Iris pigment epithelial cell (primary cell): ENCODE results near the gene SLC39A1.

ENCODE experiments used
- DNase-seq: peaks from one replicate; pipeline ENCODE4 v3.0.0-alpha.2; 2011; ENCODE audit warnings: low read depth

The SLC39A1 gene

DNA sequence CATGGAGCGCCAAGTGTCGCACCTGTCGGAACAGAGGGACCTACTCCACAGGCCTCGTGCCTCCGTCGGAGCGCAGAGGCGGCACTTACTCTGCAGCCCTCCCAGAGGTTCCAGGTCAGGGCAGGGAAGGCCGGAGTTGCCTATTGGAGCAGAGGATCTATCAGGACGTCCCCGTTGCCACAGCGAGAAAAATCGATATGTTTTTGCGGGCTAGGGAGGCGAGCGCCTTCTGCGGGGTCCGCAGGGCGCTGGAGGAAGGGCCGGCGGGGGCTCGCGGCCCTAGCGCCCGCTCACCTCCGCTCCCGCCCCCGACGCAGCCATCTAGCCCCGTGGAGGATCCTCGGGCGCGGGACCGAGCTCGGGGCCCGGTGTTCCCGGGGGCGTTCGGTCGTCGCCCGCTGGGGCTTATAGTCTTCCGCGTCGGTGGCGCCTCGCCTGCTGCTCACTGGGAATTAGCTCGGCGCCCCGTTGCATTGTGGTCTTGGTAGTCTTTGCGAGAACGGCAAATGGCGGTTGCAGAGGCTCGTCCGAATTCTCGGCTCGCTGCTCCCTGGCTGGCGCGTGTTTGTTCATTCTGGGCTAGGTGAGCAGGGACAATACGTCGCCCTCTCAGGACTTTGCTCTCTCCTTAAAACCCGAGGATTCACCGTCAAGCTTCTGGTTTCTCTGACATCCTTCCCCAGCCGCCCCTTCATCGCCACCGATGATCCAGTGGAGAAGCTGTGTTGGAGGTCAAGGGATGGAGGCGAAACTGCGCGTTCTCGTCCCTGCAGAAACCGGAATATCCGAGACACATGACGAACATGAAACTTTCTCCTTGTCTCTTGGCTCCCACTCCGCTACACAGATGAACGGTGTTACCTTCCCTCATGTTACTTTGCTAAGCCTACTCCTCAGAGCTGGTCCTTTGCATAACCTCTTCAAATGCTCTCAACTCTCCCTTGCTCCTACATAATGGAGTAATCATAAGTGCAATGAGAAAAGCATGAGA is 14.2 kb upstream of the SLC39A1 start, which contains the start of gene JTB:
Gene JTB (minus strand): TSS at position 425 of the 991 bp plus-strand sequence. CDS start 422 bp downstream, at position 3.
- DNase-seq = peak; percentile 88

GRCh38 chr1:153976819-153977249 is 13.5 kb upstream of the SLC39A1 start:
- no peak for DNase-seq

DNA sequence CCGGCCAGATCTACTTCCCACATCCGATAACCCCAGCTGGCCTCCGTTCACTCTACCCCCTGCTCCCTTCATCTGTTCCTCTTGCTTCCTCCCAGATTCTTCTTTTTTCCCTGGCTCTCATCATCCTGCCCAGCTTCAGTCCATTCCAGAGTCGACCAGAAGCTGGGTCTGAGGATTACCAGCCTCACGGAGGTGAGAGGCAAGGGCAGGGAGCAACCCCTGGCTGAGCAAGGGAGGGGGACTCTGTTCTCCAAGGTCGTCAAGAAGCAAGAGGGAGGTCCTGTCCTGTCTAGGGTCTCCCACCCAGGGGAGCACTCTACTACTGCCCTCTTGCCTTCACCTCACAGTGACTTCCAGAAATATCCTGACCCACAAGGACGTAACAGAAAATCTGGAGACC is 10.2 kb upstream of the SLC39A1 start:
- DNase-seq = no peak

DNA sequence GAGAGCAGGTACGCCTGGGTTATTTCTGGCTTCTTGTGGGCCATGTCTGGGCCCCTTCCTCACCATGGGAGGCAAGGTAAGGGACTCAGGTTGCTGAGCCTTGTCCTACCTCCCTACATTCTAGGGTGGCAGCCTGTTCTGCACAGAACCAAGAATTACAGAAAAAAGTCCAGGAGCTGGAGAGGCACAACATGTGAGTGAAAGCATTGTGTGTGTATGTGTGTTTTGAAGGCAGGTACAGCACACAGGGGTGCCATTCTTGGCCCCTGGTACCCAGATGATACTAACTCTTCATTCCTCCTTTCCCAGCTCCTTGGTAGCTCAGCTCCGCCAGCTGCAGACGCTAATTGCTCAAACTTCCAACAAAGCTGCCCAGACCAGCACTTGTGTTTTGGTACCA is 9.7 kb upstream of the SLC39A1 start:
- no peak for DNase-seq

- DNase-seq = no peak
Measured at GRCh38 chr1:153970346-153970745, 7.0 kb upstream of the SLC39A1 start.

DNA sequence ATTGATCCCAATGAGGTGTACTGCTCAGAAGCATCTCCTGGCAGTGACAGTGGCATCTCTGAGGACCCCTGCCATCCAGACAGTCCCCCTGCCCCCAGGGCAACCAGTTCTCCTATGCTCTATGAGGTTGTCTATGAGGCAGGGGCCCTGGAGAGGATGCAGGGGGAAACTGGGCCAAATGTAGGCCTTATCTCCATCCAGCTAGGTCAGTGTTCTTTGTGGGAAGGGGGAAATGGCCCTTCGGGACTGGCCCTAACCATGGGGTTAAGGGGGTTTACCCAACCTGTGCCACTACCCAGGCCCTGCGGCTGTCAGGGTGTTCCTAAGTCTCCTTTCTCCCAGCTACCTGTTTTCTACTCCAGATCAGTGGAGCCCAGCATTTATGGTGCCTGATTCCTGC is 5.6 kb upstream of the SLC39A1 start:
- DNase-seq = no peak

DNA sequence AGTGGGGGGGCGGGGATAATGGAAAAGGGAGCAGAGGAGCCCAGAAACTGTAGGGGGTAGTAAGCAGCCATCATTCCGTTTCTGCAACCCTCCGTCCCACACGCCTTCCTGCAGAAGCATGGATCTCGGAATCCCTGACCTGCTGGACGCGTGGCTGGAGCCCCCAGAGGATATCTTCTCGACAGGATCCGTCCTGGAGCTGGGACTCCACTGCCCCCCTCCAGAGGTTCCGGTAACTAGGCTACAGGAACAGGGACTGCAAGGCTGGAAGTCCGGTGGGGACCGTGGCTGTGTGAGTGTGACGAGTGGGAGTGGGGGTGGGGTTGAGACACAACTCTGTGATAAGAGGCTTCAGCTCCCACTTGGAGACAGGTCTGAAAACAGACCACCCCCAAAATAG is 5.1 kb upstream of the SLC39A1 start:
- DNase-seq = no peak

GRCh38 chr1:153968000-153968363 is 4.6 kb upstream of the SLC39A1 start:
- DNase-seq = no peak

- DNase-seq = peak; percentile 99
Measured at GRCh38 chr1:153967107-153967999, 4.0 kb upstream of the SLC39A1 start, which contains the start of gene CREB3L4. CREB3L4 (plus strand) TSS chr1:153967902; CDS start chr1:153968526, 624 bp downstream.

- peak; percentile 34 for DNase-seq
Measured at GRCh38 chr1:153963850-153964331, 554 bp upstream of the SLC39A1 start.

DNA sequence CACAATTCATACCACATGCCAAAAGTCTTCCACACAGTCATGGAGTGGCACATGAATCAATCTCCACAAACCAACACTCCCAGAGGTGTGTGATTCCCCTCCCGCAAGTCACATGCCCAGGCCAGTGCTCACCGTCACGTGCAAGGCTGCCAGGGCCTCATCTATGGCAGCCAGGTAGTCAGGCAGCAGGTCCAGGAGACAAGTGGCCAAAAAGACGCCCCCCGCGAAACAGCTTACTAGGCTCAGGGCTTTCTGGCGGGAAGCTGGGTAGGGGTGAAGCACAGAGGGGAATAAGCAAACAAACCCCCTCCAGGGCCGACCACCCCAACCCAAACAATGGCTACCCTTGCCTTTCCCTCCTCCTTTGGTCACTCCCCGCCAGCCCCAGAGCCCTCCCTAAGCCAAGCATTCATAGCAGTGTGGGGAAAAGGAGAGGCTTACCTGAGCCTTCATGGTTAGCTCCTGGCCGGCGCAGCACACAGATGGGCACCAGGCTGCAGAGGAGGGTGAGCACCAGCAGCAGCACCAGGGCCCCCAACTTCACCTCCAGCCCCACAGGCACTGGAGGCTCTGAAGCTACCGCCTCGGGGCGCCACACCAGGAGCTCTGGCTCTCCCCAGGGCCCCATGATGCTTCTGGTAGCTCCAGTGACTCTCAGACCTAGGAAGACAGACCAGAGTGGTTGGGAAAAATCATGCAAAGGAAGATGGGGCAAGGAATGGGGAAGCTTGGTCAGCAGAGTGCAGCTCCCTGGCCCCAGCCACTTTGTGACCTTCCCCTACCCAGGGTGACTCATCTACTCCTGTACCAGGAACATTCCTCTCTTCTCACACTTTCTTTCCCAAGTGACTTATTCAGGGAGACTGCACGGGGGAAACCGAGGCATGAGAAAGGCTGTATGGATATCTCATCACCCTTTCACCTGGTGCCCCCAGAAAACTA is 978 bp downstream of the SLC39A1 start:
- DNase-seq = peak; percentile 65

DNA sequence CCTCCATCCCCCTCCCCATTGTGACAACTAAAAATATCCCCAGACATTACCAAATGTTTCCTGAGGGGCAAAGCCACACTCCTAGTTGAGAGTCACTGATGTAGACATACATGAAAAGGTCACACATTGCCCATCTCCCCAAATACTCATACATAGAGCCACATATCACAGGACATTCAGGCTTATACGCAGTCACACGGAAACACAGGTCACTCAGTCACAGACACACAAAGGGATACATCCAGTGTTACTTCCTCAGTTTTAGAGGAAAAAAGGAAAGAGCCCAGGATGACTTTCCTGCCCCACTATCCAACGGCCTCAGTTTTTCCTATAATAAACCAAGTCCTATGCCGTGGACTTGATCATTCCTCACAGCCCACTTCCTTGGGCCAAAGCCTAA is 1.9 kb downstream of the SLC39A1 start:
- no peak for DNase-seq

GRCh38 chr1:153960206-153960605 is 3.1 kb downstream of the SLC39A1 start:
- no peak for DNase-seq

DNA sequence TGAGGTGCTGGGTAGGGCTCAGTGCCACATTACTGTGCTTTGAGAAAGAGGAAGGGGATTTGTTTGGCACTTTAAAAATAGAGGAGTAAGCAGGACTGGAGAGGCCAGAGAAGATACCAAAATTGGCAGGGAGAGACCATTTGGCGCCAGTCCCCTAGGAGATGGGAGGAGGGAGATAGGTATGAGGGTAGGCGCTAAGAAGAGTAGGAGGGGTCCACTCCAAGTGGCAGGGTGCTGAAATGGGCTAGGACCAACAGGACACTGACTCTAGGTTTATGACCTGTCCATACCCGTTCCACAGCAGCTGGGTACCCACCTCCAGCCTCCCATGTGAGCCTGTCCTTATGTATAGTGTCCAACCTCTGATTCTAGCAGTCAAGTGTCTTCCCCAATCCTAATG is 3.9 kb downstream of the SLC39A1 start:
- DNase-seq = no peak

- no peak for DNase-seq
Measured at GRCh38 chr1:153958961-153959260, 4.4 kb downstream of the SLC39A1 start.

DNA sequence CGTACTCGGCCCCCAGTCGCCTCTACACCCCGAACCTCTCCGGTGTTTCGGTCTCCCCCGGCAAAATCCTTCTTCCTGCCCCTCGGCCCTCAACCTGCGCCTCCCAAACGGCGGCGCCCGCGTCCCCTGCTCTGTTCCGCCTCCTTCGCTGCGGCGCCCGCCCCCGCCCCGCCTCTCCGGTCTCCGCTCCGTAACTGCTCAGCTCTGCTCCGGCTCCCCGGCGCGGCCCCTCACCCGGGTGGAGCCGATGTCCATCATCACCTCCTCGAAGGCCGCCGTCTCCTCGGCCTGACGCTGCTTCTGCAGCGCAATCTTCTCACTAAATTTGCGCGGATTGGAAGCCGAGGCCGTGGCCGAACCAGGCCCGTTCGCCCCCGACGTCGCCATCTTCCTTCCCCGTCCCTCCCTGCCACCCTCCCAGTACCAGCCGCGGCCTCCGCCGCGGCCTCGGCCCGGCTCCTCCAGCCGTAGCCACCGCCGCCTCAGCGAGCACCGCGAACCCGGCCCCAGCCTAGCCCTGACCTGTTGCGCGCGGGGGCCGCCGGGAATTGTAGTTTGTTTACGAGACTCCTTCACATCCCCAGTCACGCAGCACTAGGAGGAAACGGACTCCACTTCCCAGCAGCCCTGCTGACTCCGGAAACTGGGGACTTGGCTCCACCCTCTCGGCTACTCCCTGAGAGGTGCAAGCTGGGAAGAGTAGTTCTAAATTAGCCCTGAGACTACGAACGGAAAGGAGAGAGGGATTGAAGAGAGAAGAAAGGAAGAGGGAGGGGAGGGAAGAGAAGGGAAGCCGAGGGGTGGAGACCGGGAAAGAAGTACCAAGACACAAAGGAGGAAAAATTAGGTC is 5.0 kb downstream of the SLC39A1 start, which contains the start of gene CRTC2:
Gene CRTC2 (minus strand): TSS at position 502 of the 850 bp plus-strand sequence. CDS start 115 bp downstream, at position 387.
- peak; percentile 99 for DNase-seq

DNA sequence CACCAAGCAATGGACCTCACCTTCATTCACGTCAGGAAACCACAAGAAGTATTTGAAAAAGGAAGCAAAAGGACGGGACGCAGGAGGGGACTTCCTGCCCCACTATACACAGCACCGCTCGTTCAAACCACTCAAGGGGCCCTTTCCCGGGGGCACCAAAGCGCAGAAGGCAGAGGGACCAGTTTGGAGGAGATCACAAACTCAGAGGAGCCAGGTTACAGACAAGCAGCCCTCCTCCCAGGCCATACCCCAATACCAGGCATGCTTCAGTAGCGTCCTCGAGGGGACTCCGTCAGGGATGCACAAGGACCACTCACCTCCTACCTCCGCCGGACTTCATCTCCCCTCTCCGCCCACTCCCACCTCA is 5.6 kb downstream of the SLC39A1 start:
- peak; percentile 28 for DNase-seq

DNA sequence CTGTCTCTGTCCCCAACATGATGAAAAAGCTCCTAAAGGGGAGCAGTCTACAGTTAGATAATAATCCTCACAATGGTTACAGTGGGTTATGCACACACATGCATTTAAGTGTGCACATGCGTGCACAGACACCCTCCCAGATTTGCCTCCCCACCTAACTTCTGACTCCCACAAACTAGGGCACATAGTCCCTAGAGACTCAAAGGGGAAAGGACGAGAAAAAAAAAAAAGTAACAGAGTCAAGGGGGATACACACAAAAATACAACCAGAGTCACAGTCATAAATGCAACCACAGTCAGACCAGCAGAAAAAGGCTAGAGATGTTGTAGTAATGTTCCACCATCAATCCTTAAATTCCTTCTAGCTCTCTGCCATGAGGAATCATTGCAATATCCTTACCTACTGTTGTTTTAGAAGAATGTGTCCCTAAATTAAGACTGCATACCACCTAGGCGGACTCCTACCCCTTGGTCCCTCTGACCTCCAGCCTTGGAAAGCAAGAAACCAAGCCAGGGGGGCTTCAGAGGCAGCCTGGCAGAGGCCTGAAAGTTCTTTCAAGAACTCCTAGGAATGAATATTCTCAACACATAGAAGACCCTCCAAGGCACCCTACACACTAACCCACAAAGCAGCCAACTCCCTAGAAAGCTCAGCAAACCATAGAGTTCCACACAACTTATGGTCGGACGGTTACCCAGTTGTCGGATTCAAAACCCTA is 6.2 kb downstream of the SLC39A1 start:
- DNase-seq = no peak

DNA sequence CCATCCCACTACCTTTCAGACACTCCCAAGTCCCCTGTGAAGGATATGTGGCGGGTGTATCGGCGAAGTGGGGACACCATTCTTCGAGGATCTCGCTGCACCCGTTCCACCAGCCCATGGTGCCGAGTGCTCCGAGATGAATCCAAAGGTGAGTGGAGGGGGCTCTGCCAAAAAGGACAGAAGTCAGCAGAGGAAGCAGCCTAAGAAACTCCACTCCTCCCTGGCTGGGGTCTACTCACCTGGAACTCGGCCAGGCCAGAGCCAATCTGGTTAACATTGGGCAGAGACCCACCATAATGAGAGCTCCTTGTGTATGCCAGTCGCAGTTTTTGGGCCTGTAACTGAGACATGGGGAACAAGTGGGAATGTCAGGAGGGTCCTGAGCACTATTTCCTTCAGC is 8.5 kb downstream of the SLC39A1 start:
- no peak for DNase-seq
